GM18511 (cell line): ENCODE results near the gene FRMPD1.

ENCODE experiments used
- ATAC-seq: cut with Tn5 transposase; IDR thresholded peaks from one replicate; pipeline ENCODE4 v1.9.1; 2021; ENCODE audit warnings: mild to moderate bottlenecking, moderate library complexity; ENCODE audit not compliant: unreplicated experiment

FRMPD1 gene

DNA sequence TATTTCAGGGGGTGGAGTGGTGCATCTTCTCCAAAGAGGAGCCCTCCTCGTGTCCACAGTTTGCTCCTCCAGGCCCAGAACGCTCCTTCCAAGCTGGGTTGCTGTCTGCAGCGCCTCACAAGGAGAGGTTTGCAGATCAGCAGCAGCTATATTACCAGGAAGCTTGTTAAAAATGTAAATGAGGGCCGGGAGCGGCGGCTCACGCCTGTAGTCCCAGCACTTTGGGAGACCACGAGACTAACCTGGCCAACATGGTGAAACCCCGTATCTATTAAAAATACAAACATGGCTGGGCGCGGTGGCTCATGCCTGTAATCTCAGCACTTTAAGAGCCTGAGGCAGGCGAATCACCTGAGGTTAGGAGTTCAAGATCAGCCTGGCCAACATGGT, 25.0 kb upstream of the FRMPD1 start:
- no peak for ATAC-seq

DNA sequence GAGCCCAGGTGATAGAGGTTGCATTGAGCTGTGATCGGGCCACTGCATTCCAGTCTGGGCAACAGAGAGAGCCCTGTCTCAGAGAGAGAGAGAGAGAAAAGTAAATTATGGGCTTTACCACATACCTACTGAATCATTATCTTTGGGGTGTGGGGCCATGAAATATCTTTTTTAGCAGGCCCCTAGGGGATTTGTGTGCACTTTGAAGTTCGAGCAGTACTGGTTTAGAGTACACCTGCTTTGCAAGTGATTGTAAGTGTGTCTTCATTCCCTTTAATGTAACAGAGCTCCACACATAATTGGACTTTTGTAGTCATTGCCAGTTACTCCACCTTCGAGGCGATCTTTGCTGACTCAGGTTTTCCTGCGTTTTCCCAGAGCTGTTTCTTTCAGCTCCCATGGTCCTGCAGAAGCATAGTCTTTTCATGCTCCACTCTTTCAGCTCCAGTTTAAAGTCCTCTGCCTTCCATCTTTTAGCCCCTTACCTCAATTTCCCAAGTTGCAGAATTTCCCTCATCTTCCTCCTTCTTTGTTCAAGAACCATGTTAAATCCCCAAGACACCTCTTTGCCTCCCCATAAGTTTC, 24.0 kb upstream of the FRMPD1 start:
- no peak for ATAC-seq

DNA sequence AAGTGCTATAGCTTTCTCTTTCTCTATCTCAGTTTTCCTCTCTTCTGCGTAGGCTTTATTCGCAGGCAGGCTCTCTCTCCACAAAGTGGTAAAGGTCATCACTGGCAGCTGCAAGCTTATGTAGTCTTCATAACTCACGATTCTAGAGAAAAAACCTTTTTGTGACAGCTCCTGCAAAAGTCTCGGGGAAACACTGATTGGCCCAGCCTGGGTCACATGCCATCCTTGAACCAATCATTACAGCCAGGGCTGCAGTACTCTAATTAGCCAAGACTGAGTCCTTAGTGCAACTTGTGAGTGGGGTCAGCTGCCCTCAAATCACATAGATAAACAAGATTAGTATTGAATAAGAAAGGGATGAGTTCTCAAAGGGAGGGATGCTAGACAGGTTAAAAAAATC, 18.3 kb upstream of the FRMPD1 start:
- ATAC-seq = no peak

DNA sequence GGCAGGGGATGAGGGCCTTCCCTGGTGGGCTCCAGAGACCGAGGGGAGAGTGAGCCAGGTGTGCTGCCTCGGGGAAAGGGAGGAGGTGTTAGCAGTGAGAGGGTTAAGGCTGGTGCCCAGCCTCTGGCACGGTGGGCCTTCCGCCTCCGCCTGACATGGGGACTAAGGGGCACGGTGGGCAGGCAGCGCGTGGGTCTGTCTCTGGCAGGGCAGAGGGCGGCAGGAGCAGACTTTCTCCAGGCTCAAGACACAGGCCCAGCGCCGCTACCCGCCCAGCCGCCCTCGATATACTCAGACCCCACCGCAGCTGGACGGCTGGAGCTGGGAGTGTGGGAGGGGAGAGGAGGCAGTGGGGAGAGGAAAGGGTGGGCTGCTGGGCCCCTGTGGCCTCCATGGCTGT, 14.9 kb upstream of the FRMPD1 start:
- no peak for ATAC-seq

DNA sequence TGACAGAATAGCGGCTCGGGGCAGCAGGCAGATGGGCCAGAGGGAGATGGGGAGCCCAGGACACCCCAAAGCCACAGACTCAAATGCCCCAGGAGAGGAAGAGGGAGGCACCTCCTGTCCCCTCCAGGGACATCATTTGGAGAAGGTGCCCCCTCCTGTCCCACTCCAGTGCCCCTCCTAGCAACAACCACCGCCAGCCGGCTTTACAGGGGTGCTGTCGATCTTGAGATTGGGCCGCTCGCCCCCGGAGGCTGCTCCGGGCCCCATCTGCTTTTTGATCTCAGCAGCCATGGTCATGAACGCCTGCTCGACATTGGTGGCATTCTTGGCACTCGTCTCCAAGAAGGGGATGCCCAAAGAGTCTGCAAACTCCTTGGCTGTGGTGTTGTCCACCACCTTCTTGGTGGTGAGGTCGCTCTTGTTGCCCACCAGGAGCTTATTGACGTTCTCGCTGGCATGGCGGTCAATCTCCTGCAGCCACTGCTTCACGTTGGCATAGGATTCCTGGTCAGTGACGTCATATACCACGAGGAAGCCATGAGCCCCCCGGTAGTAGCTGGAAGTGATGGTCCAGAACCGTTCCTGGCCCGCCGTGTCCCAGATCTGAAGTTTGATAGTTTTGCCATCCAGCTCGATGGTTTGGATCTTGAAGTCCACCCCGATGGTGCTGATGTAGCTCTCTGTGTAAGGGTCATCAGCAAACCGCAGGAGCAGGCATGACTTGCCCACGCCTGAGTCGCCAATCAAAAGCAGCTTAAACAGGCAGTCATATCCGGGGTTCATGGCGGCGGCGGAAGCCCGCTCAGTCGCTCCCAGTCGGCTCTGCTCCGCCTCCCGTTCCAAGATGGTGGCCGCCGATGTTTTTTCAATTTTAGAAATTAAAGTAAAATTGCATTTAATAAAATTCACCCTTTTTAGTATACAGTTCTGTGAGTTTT, 14.0 kb upstream of the FRMPD1 start:
- ATAC-seq = no peak

DNA sequence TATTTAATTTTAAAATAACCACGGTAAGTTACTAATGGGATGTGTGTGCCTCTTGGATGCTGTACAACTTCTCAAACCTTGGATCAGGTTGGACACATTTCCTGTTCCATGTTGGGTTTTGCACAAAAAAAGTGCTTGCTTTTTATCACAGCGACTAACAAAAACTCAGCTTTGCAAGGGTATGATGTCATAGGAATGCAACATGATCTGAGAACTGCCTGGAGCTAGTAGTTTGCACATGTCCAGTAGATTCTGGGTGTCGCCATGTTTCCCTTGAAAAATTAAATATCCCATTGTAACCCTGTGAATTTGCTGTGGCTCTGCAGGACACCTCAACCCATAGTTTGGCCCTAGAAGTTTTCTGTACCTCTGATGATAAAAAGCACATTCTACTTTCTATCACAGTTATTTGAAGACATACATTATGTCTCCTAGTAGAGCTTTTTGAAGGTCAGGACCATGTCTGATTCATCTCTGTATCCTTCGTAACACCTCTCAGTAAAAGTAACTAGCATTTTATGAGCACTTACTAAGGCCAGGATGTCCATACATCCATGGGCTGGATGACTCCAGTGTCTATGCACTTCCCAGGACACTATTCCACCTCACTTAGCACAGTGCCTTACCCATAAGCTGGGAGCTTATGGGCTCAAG, 11.5 kb upstream of the FRMPD1 start:
- ATAC-seq = no peak

DNA sequence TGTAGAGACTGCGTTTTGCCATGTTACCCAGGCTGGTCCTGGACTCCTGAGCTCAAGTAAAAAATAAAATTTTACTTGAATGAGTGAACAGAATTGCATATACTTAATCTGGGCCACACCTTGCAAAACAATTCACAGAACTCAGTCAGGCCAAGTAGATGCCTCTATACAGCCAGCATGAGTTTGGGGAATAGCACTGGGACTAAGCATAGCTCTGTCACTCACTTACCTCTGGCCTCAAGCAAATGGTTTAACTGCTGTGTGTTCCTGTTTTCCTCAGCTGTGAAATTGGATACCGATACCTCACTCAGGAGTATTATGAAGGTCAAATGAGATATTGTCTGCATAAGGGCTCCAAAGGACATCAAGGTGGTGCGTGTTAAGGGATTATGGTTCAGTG, 10.9 kb upstream of the FRMPD1 start:
- ATAC-seq = no peak

DNA sequence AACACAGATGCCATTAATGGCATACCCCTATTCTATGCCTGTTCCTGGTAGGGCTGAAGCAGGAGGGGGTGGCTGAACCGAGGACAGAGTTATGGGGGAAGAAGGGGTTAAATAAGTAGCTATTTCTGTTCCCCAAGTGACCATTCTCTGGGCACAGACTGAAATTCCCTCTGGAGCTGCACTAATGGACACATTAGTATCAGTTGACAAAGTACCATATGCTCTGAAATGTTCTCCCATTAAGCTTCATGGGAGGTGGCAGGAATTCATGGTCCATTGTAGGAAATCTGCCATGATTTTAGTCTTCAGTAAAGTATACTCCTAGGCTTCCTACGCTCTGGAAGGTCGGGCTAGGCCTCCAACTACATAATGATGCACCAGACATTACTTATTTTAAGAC, 10.5 kb upstream of the FRMPD1 start:
- no peak for ATAC-seq

DNA sequence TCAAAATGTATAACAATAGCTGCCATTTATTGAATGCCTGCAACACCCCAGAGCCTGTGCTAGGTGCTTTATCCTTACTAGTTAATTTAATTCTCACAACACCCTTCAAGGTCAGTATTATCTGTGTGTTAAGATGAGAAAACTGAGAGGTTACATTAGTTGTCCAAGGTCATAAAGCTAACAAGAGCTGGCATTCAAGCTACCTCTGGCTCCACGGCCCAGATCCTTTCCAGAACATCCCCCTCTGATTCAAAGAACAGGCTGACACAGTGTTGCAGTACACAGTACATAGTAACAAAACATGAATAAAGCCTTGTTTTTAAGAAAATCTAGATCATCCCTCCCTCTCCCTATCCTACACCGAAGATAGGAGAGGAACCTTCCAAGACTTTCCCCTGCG, 9.4 kb upstream of the FRMPD1 start:
- ATAC-seq = no peak

DNA sequence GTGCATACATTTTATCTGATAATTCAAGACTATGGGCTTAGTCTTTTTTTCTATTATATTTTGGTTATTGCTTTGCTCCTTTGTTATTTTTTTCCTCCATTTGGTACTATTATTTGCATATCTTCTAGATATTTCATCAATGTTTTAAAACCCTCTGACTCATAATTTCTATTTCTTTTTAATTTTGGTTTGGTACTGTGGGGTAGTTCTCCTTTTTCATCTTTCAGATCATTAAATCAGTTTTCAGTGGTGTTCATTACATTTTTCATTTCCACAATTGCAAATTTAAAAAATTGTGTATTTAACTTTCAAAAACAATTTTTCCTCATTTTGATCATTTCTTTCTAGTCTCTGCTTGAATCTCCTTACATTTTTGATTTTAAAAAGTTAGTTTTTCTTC, 7.5 kb upstream of the FRMPD1 start:
- ATAC-seq = no peak

DNA sequence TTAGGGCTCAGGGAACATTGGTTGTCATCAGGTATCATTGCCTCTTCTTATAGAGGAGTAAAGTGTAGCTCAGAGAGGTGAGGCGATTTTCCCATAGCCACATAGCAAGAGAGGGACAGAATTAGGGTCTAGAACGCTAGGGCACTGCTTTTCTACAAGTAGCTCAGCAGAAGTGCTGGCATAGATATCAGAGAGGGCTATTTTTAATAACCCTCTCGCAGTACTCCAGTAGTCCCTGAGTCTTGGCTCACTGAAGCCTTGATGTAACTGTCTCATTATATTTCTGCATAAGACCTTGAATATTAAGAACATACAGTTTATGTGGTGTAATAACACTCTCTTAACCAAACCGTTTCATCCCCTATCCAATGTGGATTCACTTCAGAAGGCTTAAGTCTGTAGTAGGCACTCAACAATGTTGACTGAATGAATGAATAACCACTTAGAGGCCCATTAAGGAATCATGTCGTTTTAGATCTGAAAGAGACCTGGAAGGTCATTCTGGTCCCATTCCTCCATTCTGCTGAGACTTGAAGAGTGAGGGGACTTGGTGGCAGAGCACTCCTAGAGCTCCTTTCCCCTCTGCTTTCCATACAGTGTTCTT, 4.7 kb upstream of the FRMPD1 start:
- ATAC-seq = no peak

DNA sequence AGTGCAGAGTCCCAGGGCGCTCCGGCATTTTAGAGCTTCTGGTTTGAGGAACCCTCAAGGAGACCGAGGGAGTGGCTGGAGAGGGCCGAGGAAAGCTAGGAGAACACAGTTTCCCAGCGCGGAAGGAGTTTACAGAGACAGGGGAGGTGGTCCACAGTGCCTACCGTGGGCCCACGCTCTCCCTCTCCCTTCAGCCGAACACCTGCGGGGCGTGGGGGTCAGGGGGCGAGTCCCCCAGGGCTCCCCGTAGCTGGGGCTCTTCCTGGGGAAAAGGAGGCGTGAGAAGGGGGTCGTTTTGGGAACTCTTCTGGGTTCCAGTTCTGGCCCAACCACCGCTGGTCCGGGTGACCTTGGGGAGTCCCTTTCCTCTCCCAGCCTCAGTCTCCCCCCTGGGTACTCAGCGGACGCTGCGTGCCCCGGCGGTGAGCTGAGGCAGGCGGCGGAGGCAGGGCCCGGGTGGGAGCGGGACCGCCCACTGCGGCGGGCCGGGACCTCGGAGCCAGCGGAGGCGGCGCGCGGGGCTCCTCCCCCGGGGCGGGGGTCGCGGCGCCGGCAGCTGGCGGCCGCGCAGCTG, 368 bp upstream of the FRMPD1 start:
- ATAC-seq = no peak

DNA sequence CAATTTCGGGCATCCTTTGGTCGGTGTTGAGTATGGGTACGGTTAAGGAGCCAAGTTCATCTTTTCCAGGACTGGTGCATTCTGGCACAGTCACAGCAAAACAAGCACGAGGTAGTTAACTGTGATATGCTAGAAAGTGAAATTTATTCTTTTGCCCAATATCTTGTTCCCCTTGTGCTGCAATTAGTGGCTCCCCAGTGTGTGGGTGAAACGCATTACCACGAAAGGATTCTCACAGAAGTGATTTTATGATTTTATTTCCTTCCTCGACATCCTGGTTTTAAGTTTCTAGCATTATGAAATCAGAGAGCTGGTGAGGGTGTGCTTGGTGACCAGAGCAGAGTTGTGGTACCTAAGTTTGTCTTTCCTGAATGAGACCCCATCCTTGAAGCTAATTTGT, 1.5 kb downstream of the FRMPD1 start:
- no peak for ATAC-seq

DNA sequence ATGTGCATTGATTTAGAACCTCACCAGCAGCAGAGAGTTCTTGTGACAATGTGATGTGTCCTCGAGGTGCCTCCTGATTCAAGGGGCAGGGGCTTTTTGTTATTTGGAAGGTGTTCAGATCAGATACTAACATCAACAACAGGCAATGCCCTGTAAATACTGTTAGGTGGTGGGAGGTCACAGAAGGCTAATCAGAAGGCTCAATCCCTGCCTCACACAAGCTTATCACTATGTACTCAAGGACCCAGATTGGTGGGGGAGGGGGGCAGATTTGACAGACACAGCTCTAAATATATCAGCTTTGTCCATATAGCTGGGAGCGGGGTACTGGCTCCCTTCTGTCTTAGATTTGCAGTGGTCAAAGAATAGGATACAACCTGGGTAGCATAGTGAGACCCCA, 2.6 kb downstream of the FRMPD1 start:
- no peak for ATAC-seq

DNA sequence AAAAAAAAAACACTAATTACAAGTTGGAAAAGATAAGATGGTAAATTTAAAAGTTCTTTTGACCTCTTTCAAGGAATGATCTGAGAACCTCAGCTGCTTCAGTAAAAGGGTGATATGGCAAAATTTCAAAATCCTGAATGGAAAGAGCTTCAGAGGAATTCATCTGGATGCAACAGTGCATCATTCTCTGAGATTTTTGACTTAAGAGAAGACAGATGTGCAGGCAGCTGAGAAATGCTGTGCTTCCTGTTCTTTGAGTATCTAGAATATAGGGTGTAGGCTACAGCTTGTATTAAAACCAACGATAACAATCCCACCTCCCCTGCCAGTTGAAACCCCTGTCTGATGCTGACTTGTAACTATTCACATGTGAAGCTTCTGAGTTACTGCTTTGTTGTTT, 6.2 kb downstream of the FRMPD1 start:
- ATAC-seq = no peak

DNA sequence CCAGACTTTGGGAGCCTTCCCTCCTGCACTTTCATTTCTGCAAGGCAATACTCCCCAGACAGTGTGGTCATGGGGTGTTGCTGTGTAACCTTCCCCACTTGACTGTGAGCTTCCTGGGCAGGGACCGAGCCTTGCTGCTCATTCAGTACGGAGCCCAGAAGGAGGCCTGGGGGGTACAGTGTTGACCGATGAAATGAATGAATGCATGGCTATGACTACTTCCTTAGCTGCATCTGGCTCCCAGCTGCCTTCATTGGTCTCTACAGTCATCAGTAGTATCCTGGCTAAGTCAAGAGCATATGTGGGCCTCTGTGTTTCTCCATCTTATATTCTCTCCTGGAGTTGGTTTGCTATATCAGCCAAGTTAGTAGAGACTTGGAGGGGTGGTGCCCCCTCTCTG, 9.9 kb downstream of the FRMPD1 start:
- no peak for ATAC-seq

DNA sequence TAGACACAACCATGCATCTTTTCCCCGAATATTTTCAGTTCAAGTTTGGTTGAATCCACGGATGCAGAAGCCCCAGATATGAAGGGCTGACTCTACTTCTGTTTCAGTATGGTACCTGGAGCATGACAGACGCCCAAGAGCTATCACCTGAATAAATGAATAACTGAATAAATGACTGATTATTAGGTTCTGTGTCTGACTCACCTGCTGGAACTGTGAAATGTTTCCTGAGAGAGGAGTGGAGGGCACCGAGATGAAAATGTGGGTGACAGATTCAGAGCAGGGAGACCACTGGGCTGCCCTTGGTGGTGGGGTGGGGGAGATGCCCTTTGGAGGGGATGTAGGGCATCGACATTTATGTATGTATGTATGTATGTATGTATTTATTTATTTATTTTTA, 13.2 kb downstream of the FRMPD1 start:
- no peak for ATAC-seq

DNA sequence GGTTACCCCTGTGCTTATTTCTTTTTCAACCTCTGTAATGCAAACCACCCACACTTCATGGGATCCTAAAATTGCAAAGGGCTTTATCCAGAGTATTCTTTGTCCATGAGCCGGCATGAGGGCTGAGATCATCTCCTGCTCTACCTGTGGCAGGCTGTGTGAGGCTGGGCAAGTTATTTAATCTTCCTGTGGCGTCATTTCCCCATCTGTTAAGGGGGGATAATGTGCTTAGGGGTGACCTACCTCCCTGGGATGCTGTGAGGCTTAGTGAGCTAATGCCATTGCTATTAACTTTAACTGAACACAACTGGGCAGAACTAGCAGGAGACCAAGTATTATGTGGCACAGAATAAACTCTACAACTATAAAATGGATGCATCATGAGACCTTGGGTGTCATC, 17.0 kb downstream of the FRMPD1 start:
- no peak for ATAC-seq

DNA sequence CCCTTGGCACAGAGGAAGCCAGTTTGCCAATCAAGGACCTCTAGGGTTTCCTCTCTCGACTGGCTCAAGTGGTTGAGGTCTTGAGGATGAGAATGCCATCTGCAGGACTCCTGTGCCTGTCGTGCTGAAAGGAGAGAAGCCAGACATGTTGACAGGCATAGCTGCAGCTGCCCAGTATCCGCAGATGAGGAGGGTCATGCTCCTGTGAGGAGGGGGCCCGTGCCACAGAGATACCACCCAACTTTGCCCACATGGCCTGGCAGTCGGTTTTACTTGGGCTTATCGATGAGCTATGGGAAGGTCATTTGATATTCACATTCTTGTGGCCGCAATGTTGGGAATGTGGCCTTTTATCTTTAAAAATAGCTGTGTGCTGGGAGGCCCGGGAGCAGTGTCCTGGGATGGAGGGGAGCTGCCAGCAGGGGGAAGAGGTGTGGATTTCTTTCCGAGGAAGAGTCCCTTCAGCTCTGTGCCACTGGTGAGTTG, 17.4 kb downstream of the FRMPD1 start:
- ATAC-seq = no peak

DNA sequence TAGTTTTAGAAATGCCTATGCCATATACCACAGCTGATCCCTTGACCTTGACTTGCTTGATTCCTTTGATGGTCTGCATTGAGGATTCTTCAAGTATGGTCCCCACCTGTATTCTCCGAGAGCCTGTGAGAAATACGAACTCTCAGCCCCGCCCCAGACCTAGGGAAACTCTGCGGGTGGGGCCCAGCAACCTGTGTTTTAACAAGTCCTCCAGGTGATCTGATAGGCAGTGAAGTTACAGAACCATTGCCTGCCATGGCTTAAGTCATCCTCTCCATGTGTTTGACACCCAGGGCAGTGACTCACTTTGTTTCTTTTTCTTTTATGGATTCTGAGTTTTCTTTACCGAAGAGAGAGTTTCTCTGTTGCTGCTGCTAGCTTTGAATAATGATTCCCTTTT, 18.5 kb downstream of the FRMPD1 start:
- ATAC-seq = no peak

DNA sequence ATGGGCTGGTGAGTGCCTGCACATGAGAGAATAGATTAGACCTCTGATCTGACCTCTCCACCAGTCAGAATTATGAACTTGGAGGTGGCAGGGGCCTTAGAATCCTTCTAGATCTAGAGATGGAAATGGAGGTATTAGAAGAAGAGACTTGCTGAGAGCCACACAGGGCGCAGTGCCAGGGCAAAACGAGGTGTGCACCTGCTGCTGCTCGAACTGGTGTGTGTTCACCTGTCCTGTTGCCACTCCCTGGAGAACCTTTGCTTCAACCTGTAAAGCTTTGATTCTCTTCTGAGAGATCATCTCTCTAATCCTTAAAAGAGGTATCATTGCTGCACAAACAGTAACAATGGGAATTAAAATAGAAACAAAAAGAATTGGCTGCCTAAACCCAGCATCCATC, 24.9 kb downstream of the FRMPD1 start:
- ATAC-seq = no peak
